Measurements from ENCODE around the gene RMND1.
A peak's percentile ranks its signal among the peaks of the same experiment; 100 is the strongest.

The RMND1 gene

GRCh38 chr6:151422981-151423380, 28.9 kb downstream of the RMND1 start:
- DNase-seq (ENCODE audit: low read depth in 1 of 2, low spot score in 1 of 2) = no peak

GRCh38 chr6:151417477-151417876, 34.4 kb downstream of the RMND1 start:
- DNase-seq (ENCODE audit: low read depth in 1 of 2, low spot score in 1 of 2) = no peak

GRCh38 chr6:151414641-151415260, 37.2 kb downstream of the RMND1 start:
- DNase-seq (ENCODE audit: low read depth in 1 of 2, low spot score in 1 of 2) = no peak

- DNase-seq (ENCODE audit: low read depth in 1 of 2, low spot score in 1 of 2) = peak in 1 of 2 donors; percentile 18
Measured at GRCh38 chr6:151413372-151414145, 38.4 kb downstream of the RMND1 start.

- DNase-seq (ENCODE audit: low read depth in 1 of 2, low spot score in 1 of 2) = no peak
Measured at GRCh38 chr6:151412909-151413308, 39.0 kb downstream of the RMND1 start.

GRCh38 chr6:151409679-151410078, 42.2 kb downstream of the RMND1 start:
- DNase-seq (ENCODE audit: low read depth in 1 of 2, low spot score in 1 of 2) = no peak

- no peak for DNase-seq (ENCODE audit: low read depth in 1 of 2, low spot score in 1 of 2)
Measured at GRCh38 chr6:151409260-151409659, 42.7 kb downstream of the RMND1 start.

GRCh38 chr6:151408858-151409257, 43.1 kb downstream of the RMND1 start:
- no peak for DNase-seq (ENCODE audit: low read depth in 1 of 2, low spot score in 1 of 2)

- DNase-seq (ENCODE audit: low read depth in 1 of 2, low spot score in 1 of 2) = no peak
Measured at GRCh38 chr6:151403919-151404308, 48.0 kb downstream of the RMND1 start.

GRCh38 chr6:151402228-151402627, 49.7 kb downstream of the RMND1 start:
- DNase-seq (ENCODE audit: low read depth in 1 of 2, low spot score in 1 of 2) = no peak

GRCh38 chr6:151400473-151400872, 51.5 kb downstream of the RMND1 start:
- no peak for DNase-seq (ENCODE audit: low read depth in 1 of 2, low spot score in 1 of 2)

- DNase-seq (ENCODE audit: low read depth in 1 of 2, low spot score in 1 of 2) = no peak
Measured at GRCh38 chr6:151399679-151400078, 52.2 kb downstream of the RMND1 start.

GRCh38 chr6:151393410-151393809, 58.5 kb downstream of the RMND1 start:
- DNase-seq (ENCODE audit: low read depth in 1 of 2, low spot score in 1 of 2) = no peak

- DNase-seq (ENCODE audit: low read depth in 1 of 2, low spot score in 1 of 2) = no peak
Measured at GRCh38 chr6:151392427-151392826, 59.5 kb downstream of the RMND1 start.

- DNase-seq (ENCODE audit: low read depth in 1 of 2, low spot score in 1 of 2) = peak; percentile 40 to 48
Measured at GRCh38 chr6:151391471-151392413, 60.2 kb downstream of the RMND1 start, which contains the start of gene ZBTB2. Gene ZBTB2 (minus strand): TSS chr6:151391559. CDS start chr6:151373637, 17,922 bp downstream.

GRCh38 chr6:151390851-151391470, 61.0 kb downstream of the RMND1 start:
- DNase-seq (ENCODE audit: low read depth in 1 of 2, low spot score in 1 of 2) = peak; percentile 69 to 70

- DNase-seq (ENCODE audit: low read depth in 1 of 2, low spot score in 1 of 2) = peak; percentile 97 to 98
Measured at GRCh38 chr6:151390276-151390850, 61.6 kb downstream of the RMND1 start.

- DNase-seq (ENCODE audit: low read depth in 1 of 2, low spot score in 1 of 2) = peak in 1 of 2 donors; percentile 23
Measured at GRCh38 chr6:151389618-151390275, 62.2 kb downstream of the RMND1 start.

GRCh38 chr6:151388997-151389617, 62.8 kb downstream of the RMND1 start:
- no peak for DNase-seq (ENCODE audit: low read depth in 1 of 2, low spot score in 1 of 2)

- no peak for DNase-seq (ENCODE audit: low read depth in 1 of 2, low spot score in 1 of 2)
Measured at GRCh38 chr6:151388236-151388635, 63.7 kb downstream of the RMND1 start.

All from stimulated activated CD4-positive, alpha-beta T cell treated with anti-CD3 and anti-CD28 coated beads, Interleukin-15, amount 100 ng/mL, for 1 hour (primary cell).